NCI-H146 treated with DMSO at 0.1 percent for 48 hours (cell line): ENCODE results near the gene FAR1.
"Not testable (repeated sequence)": the region's sequence is repeated elsewhere in the genome, so short reads cannot be mapped to it uniquely, and the experiment has no call there.

Experiments used
- DNase-seq: peaks from one replicate; lab custom pipeline; 2025; ENCODE audit not compliant: unreplicated experiment; lab: John Stamatoyannopoulos, UW

FAR1 gene

DNA sequence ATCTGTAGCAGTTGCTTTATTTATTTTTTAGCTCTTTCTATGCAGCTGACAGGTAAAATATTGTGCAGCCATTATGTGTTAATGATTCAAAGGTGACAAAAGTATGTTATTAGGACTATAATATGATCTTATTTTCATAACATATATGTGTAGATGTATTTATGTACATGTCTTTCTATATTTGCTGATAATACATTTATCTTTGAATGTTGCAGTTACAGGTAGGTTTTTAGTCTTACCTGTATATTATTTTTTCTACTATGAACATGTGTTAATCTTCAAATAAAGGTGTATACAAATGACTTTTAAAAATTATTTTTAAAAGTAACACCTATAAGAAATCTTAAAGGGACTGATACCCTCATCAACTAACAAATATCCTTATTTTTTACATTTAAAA, 33.6 kb downstream of the FAR1 start:
- no peak for DNase-seq

- DNase-seq: no peak
These were observed 37.2 kb downstream of the FAR1 start for GRCh38 chr11:13705710-13706109.

DNA sequence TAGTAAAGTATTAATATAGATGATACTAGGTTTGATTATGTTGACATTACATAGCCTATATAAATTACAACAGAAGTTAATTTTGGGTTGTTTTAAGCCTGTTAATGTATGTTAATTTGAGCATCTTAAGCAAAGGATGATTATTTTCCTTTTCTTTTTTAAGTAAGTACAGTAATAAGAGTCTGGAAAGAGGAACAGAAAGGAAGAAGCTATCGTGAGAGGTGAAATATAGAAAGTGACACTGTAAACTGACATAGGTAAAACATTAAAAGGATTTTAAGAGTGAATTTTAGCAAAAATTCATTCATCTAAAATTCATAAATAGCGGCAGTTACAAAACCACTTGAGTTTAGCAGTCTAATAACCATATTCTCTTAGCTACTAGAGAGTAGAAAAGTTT, 45.5 kb downstream of the FAR1 start:
- no peak for DNase-seq

DNA sequence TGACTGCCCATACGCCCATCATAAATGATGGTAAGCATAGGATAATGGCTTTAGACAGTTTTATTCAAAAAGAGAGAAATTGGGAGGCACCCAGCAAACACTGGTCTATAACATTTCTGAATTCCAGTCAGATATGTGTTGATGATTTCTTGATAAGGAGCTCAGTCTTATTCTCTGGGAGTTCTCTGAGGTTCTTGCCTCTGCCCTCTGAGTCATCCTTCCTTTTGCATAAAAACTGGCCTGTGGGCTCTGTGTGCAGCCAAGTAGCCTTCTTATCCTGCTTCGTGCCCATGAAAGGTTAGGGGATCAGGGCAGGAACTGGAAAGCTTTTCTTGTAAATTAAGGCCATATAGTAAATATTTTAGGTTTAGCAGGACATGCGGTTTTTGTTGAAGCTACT, 48.9 kb downstream of the FAR1 start:
- DNase-seq: no peak

DNA sequence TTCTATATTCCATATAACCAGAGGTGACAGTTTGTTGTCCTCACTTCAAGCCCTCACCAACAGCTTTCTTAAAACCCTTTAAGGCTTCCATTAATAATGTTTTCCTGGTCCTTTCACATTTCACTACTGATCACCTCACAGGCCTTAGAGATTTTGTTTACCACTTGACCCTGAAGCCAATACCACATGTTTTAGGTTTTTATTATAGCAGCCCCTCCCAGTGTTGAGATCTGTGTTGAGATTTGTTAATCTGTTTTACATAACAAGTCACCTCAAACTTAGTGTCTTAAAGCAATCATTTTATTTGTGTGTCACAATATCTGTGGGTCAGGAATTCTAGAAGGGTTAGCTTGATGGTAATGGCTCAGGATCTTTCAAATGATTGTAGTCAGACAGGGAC, 49.9 kb downstream of the FAR1 start:
- no peak for DNase-seq

DNA sequence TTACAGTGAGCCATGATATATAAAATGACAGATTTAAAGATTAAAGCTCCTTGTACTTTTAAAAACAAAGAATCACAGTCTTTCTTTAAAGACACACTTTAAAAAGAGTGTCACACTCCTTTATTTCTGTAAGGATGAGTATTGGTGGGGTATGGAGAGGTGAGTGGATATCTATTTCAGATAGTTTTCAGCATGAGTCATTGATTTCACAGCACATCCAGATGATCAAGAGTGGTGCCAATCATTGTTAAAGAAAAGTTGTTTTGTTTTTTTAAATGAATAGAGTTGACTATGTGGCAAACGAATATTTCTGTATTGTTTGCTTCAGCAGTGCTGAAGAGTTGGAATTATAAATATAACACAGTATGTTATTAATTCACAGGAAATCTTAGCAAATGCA, 52.5 kb downstream of the FAR1 start:
- DNase-seq: no peak

GRCh38 chr11:13721760-13722159, 53.3 kb downstream of the FAR1 start:
- DNase-seq: no peak

DNA sequence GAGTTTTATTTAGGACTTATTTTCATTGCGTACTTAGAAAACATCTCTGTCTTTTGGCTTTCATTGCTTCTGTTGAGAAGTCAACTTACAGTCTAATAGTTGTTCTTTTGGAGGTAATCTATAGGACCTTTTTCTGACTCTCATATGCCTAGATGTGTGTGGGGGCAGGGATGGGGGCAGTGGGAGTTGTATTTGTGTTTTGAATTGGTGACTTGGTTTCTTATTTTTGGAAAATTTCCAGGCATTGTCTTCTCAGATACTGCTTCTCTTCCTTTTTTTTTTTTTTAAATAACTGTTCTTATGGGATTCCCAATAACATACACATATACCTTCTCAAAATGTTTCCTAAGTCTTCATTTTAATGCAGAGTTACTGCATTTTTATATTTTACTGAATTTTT, 58.0 kb downstream of the FAR1 start:
- no peak for DNase-seq

DNA sequence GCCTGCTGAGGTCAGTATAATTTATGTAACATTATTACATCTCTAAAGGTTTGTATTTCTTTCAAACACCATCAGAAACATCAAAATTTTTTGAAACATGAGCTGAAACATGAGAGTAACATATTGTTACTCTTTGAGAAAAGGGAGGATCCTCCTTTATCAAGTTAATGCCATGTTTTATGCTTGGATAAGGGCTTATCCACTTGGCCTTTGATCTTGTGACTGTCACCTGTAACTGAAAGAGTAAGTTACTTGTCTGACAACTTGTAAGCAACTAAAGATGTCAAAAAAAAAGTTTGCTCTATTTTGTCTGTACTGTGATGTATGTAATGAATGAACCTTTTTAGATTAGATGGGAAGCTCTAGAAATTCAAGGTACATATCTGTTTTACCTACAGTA, 59.6 kb downstream of the FAR1 start:
- no peak for DNase-seq

DNA sequence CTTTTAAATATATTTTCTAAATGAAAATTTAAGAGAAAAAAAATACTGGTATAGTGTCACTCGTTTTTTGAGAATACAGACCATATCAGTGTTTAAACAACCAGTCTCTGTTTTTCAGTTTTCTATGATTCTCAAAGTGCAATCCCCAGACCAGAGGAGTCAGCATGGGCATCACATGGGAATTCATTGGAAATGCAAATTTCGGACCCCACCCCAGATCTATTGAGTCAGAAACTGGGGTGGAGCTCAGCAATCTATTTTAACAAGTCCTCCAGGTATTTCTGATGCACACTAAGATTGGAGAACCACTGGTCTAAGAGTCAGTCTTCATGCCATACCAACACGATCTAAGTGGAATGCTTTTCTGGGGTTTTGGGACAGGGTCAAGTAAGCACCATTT, 66.1 kb downstream of the FAR1 start:
- DNase-seq: no peak

- DNase-seq: no peak
These were observed 76.7 kb downstream of the FAR1 start for GRCh38 chr11:13745165-13745564.

DNA sequence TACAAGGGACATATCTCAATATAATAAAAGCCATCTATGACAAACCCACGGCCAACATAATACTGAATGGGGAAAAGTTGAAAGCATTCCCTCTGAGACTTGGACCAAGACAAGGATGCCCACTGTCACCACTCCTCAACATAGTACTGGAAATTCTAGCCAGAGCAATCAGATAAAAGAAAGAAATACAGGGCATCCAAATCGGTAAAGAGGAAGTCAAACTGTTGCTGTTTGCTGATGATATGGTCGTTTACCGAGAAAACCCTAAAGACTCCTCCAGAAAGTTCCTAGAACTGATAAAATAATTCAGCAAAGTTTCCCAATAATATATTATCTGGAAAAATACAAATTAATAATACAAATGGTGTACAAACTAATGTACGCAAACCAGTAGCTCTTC, 84.8 kb downstream of the FAR1 start:
- DNase-seq: not testable (repeated sequence)

- DNase-seq: no peak
These were observed 90.6 kb downstream of the FAR1 start for GRCh38 chr11:13759050-13759449.

GRCh38 chr11:13760115-13760514, 91.6 kb downstream of the FAR1 start:
- no peak for DNase-seq

DNA sequence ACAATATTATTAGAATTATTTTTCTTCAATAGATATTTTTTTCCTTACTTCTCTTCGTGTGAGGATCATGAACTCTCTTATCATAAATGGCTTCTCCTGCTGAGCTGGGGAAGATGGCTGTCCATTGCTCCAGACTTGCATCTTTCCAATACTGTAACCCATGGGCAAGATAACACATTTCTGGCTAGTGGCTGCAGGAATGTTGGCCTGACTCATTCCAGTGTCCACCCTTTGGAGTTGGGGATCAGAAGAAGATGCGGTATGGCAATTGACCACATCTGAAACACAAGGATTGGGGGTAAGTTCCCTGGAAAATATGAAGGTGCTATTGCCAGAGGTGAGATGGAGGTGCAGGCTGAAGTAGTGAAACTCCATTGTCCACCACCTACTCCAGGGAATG, 92.8 kb downstream of the FAR1 start:
- DNase-seq: no peak

- no peak for DNase-seq
These were observed 93.2 kb downstream of the FAR1 start for GRCh38 chr11:13761716-13762115.

- no peak for DNase-seq
These were observed 94.2 kb downstream of the FAR1 start for GRCh38 chr11:13762718-13763117.

GRCh38 chr11:13763341-13763740, 94.9 kb downstream of the FAR1 start:
- DNase-seq: no peak

DNA sequence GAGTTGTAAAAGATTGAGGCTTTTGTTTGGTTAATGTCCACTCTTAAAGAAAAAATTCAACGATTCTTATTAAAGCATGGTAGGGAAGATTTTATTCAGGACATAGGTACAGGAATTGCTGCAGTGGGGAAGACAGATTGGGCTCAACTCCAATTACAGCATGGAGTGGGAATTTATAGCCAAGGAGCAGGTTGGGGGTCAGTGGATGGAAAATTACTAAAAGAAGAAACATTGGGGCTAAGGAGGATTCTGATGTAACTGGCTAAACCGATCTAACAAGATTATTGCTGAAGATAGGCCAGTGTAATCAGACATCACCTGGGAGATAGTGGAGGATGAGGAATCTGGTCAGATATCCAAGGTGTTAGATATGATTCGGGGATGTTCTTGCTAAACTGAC, 97.4 kb downstream of the FAR1 start:
- no peak for DNase-seq

DNA sequence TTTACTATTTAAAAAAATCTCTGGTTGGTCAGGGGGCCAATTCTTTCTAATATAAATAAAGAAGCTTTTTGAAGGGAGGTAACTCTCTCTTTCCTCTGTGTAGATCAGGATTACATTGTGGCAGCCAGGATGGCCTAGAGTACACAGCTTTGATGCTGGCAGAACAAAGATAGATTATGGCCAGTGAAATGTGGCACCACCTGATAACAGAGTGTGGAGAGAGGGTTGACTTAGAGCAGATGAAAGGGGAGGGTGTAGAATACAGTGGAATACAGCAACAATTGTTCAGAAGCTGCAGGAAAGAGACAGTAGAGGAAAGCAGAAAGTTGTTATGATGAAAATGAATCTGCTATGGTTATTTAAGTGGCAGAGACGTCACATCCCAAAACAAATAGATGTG, 99.0 kb downstream of the FAR1 start:
- no peak for DNase-seq

DNA sequence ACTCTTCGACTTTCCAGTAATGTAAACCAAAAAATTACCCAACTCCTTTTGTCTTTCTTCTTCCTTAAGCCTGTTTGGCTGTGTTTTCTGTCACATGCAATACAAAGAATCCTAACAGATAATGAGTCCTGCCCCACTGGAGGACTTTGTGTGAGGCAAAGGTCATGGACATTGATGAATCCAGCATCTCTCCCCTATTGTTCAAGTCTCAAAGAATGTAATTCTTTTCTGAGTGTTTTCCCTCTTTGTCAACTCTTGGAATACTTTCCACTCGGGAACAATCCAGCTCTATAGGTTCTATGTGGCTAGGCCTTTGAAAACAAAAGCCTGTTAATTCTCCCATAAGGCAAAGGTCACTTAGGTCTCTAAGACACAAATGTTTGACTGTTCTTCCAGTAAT, 100.7 kb downstream of the FAR1 start:
- no peak for DNase-seq

DNA sequence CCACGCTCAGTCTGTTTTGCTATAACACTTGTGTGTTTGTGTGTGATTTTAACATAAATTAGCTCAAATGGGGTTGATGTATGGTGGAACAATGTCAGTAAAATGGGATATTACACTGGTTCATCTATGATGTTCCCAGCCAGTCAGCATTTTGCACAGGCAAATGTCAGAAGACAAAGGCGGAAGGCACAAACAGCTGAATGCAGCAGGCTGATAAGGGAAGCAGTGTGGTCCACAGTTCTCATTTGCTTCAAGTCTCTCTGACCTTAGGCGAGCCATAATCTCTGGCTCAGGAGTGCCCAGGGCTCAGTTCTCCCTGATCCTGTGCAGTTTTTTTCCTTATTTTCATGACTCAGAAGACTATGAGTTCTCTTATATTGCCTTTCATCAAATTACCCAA, 102.7 kb downstream of the FAR1 start:
- no peak for DNase-seq

DNA sequence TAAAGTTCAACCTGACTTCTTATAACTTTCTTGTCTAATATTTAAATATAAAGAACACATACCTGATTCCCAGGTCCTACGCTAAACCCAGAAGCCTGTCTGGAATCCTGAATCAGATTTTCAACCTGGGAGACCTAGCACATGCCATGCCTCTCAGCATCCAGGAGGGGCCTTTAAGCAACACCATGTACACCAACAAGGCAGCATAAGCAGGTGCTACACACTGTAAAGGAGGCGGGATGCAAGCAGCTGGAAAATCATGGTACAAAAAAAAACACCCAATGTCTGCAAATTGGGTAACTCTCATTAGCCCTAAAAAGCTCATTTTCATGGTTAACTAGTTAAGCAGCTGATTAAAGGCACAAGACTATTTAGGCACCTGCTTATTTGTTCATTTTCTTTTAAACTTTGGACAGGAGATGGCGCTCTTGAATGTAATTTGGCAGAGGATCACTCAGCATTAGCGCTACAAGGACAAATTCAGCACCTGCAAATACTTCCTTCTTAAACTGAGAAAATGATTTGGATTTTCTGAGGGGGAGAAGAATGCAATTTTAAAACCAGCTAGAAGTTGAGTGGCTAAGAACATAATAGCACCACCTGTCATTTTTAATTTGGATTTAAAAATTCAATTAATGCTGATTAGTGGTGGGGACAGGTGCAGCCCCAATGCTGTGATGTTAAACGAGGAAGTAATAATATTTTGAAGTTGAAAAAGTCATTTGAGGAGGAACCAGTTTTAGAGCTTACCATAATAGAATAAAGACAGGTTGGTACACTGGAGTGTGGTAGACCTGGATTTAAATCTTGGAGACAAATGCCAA, 104.0 kb downstream of the FAR1 start:
- peak; percentile 23 for DNase-seq
